GM21619 (cell line): Measurements from ENCODE around the gene HEMK1.

Source experiments
- ATAC-seq: cut with Tn5 transposase; IDR thresholded peaks from one replicate; pipeline ENCODE4 v1.9.1; 2021; ENCODE audit not compliant: unreplicated experiment

Gene HEMK1

GRCh38 chr3:50599716-50600118 lies 30.4 kb downstream of the HEMK1 start:
- no peak for ATAC-seq

GRCh38 chr3:50600141-50600753 lies 30.9 kb downstream of the HEMK1 start:
- ATAC-seq = no peak

DNA sequence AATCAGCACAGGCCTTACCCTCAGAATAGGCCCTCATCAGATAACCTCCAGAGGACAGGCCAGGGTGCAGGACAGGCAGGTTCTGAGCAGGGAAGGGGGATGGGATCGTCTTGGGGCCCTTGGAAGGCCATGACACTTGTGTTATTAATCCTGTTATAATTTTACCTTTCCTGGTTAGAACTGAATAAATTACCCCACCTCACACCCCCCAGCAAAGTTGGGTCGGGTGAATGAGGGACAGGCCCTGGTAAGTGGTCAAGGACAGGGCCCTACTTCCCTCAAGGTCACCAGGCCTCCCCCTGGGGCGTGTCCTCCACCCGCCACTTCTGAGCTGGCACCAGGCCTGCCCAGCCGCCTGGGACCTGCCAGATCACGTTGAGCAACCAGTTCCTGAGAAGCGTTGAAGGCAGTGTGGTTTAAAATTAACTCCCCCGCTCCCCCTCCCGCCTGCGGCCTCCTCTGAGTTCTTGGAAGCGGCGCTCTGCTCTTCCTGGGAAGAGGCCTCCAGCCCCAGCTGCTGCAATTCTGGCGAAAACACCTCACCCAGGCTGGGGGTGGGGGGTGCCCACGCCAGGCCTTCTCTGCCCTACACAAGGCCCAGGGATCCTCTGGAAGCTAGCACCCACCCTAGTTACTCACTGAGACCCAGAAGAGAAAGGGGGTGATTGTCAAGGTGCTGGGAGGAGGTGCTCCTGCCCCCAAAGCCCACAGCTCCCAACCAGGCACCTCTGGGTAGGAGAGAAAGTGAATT lies 31.7 kb downstream of the HEMK1 start:
- peak; percentile 64 for ATAC-seq

DNA sequence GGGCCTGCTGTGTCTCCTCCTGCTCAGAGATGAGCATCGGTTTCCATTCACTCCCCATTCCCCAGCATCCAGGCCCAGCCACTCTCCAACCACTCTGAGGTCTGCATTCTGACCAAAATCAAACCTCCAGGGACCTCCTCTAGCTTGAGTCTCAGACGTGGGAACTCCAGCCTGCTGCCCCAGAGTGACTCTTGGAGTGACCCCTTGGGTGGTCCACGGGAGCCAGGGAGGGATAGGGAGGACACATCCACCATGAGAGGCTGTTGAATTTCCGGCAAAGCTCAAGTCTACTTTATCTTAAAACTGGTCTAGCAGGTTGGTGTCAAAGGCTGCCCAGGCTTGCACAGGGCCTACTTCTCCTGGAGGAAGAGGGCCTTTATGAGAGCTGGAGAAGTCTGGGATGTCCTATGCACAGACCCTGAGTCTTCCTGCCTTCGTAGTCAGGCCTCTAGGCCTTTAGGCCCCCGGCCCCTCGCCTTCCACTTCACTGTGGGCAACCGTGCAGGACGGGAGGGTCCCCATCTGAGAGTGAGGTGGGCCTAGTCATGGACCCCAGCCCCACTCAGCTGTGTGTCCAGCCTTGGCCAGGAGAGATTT lies 33.4 kb downstream of the HEMK1 start:
- ATAC-seq = no peak

- no peak for ATAC-seq
Measured at GRCh38 chr3:50603261-50604109, 34.2 kb downstream of the HEMK1 start.

DNA sequence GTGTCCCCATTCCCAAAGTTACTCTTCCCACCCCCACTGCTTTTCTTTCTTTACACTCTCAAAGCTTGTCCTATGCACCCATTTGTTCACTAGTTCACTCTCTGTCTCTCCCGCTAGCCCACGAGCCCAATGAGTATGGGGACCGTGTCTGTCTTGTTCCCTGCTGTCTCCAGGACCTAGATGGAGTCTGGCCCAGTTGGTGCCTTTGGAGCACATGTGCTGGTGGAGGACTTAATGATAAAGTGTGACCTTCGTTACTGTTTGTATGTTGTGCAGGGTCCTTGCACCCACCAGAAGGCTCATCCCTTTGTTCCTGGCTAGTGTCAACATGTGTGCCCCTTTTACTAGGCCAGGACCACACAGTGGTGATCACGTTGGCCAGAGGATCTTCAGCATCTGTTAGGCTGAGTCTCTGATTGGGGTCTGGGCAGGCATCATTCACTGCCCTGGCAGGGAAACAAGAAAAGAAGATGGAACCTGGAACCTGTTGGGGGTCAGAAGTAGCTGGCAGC lies 34.8 kb downstream of the HEMK1 start:
- no peak for ATAC-seq

DNA sequence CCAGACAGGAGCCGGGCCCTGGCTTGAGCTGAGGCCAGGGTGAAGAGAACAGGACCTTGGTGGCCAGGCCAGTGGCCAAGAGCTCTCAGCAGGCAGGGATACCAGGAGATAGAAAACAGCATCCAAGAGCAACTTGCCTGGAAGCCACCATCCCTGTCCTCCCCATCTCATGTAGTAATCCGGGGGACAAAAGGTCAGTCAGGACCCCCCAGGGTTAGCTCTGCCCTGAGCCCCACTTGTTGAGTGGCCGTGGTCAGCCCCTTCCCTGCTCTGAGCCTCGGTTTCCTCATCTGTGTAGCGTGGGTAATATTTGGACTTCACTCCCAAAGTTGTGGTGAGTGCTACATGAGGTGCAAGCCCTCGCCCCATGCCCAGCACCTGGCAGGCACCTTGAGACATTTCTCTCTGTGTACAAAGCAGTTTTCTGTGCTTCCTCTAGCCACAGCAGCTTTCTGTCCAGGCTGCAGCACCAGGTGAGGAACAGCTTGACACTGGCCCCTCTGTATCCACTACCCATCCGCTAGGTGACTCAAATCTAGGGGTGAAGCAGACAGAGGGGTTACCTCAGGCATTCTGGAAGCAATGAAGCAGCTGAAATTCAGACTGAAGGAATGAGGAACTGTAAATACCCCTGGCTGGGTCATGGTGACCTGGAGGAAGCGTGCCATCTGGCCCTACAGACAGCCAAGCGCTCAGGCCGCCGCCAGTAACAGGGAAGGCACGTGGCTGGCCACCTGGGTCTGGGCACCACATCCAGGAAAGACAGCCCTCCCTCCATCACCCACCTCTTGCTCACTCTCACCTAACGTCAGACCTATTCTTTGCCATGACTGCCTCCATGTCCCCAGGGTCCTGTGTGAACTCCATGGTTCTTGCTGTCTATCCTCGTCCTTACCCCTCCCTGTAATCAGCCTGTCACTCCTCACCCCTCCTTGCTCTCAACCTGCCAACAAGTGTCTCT lies 35.6 kb downstream of the HEMK1 start:
- ATAC-seq = no peak

DNA sequence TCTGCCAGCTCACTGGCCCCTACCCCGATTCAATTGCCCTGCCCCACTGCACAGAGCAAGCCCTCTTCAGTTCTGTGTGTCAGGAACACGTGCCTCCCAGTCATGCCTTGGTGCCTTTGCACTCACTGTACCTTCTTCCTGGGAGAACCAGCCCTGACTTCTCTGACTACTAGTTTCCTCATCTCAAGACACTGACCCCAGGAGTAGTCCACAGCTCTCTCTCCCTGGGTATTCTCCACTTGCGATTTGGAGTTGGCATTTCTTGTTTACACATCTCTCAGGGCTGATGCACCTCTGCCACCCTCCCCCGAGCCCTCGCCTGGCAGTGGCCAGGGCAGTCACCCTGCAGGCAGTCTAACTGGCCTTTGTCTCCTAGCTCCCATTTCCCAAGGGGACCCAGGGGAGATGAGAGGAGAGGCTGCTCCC lies 36.6 kb downstream of the HEMK1 start:
- no peak for ATAC-seq

DNA sequence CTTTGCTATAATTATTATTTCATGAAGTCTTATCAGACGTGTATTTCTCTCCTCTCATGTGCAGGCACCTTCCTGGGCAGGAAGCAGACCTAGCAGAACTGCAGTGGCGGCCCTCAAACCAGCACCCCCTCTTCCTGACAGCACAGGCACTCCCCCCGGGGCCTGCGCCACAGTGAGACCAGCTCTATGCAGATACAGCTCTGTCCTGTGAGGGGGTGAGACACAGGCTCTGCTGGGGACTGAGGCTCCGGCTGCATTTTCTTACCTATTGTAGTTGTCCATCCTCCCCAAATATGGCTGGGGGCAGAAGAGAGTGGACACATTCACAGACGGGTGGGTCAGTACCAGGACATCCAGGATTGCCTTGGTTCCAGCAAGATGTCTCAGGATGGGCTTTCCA lies 37.3 kb downstream of the HEMK1 start:
- ATAC-seq = no peak

- ATAC-seq = no peak
Measured at GRCh38 chr3:50607271-50608091, 38.2 kb downstream of the HEMK1 start.

DNA sequence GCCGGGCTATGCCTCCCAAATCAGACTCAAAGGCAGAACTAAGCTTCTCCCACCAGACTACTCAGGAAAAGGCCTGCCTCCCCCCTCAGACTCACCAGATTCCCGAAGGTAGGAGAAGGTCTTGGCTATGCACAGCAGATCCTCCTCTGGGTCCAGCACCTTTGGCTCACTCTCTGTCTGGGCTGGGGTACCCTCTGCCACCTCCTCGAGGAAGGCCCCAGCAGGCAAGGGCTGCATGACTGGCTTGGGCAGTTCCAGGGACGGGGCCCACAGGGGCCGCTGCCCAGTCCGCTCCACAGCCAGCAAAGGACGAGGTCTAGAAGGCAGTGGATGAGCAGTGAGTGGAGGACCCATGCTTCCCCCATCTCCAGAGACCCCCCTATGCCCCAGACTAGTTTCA lies 39.0 kb downstream of the HEMK1 start:
- no peak for ATAC-seq

- ATAC-seq = no peak
Measured at GRCh38 chr3:50609071-50609762, 39.9 kb downstream of the HEMK1 start.

DNA sequence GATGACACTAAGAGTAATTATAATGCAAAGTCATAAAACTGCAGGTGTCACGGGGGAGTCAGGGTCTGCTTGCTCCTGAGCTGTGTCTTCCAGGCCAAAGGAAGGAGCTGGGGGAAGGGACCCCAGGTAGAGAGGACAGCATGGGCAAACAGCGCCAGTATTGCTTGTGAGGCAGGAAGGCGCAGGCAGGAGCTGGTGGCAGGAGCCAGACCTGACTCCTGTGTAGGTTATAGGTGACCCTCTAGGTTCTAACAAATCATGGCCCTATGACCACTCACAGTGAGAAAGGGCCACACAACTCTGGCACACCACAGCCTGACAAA lies 40.4 kb downstream of the HEMK1 start:
- ATAC-seq = no peak

DNA sequence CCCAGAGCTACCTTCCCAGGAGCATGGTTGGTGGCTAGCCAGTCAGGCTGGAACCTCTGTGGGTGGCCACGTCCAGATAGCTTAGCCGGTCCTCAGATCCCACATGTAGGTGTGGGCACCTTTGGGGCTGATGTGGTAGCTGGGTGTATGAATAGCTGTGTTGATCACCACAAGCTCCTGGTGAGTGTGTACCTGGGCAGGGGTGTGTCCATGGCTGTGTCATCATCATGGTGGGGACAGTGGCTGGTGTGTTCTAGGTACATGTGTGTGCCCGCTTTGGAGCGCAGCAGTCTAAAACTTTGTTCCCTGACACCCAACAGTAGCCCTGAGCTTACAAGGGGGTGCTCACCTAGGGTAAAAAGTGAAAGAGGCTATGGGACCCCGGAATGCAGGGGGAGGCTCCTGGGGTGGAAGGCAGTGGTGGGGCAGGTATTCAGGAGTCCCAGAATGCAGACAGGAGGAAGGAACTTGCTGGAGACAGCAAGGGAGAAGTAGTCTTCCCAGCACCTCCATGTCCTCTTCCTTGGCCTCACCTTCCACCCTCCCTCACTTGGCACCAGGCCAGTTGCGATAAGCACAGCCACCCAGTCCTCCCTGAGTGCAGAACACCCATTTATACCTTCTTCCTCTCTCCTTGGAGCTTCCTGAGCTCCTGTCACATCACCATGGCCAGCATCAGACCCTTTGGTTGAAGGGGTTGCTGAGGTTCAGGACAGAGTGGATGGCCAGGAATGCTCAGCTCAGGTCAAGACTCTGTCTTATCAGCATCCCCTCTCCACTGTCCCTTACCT lies 41.1 kb downstream of the HEMK1 start:
- no peak for ATAC-seq

GRCh38 chr3:50610992-50611463 lies 41.7 kb downstream of the HEMK1 start:
- no peak for ATAC-seq

DNA sequence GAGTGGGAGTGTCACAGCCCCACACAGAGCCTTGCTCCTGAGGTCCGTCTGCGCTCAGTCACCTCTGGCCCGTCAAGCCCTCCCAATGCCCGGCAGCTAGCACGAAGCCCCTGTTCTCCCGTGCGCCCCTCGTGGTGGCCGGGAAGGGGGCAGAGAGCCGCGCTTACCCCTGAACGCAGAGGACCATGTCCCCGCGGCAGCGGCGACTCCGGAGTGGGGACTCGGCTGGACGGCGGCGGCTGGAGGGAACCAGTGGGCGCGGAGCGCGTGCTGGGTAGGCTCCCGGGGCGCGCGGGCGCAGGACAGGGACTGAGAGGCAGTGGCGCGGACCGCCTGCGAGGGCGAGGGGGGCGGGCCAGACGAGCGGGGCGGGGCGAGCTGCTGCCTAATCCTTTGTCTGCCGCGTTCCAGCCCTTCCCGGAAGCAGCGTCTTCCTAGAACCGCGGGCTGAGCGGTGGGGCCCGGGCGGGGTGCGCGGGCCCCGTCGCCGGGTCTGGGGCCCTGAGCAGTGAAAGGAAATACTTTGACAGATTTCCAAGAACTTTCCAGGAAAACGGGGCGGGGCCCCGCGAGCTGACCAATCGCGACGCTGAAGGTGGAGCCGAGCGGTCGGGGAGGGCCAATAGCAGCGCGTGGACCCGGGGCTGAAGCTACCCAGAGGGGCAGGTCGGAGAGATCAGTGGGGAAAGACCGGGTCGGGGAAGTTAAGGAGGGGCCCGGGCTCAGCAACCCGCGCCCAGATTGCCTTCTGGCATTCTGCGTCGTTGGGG lies 42.3 kb downstream of the HEMK1 start, which contains the start of gene CISH:
TSS of gene CISH (minus strand) at position 311 of the 770 bp plus-strand sequence. CDS start at position 187, 124 bp downstream.
- peak; percentile 74 for ATAC-seq
